Activated CD4-positive, alpha-beta T cell treated with anti-CD3 and anti-CD28 coated beads, Interleukin-2, amount 10 ng/mL, durations not matched to agents 24 days and 14 days (primary cell): ENCODE data around the gene KMT5B. TPM values are rescaled to one million over a fixed set of nuclear protein-coding genes. Genes with fewer than 3 reads are reported as not detected.

ENCODE experiments used
- DNase-seq: peaks from one replicate; pipeline ENCODE4 v3.0.0; 2022
- H3K27ac Mint-ChIP-seq: one replicate; pipeline ENCODE4 v1.8.0; 2022; ENCODE audit warnings: mild to moderate bottlenecking, mixed read lengths
- H3K27me3 Mint-ChIP-seq: one replicate; pipeline ENCODE4 v1.8.0; 2022; ENCODE audit warnings: mixed read lengths
- H3K36me3 Mint-ChIP-seq: one replicate; pipeline ENCODE4 v1.8.0; 2022; ENCODE audit warnings: low read depth, mild to moderate bottlenecking, mixed read lengths
- H3K4me1 Mint-ChIP-seq: one replicate; pipeline ENCODE4 v1.8.0; 2021; ENCODE audit warnings: mixed read lengths
- H3K4me3 Mint-ChIP-seq: one replicate; pipeline ENCODE4 v1.8.0; 2022; ENCODE audit warnings: mild to moderate bottlenecking, moderate library complexity, mixed read lengths
- H3K9me3 Mint-ChIP-seq: one replicate; pipeline ENCODE4 v1.8.0; 2021; ENCODE audit warnings: mixed read lengths
- intact Hi-C: fragments of 100-400 bp; cut with micrococcal nuclease; formaldehyde crosslinking; loops from one replicate; pipeline ENCODE4 v1.15.1; 2023
- total RNA-seq: library from RNA; stranded (reverse); gene quantifications from 2 replicates; pipeline ENCODE4 v1.2.3, GENCODE V29; 2022

The KMT5B gene
- total RNA-seq, 1 donor from 2014 or later = 34.7 TPM

GRCh38 chr11:68121067-68121899 is 91.8 kb downstream of the KMT5B start, which contains the start of gene CHKA:
Gene CHKA, minus strand, starts transcription at chr11:68121388. Its CDS starts 211 bp downstream, at chr11:68121177.
- peak; percentile 97 for DNase-seq
- Mint-ChIP-seq H3K9me3 (no peaks in the 10 kb centered on the region), H3K27me3 (peaks cover 12% of the 10 kb centered on the region), H3K36me3 (peaks cover 4% of the 10 kb centered on the region), H3K27ac (peak within 1 kb of the TSS; percentile 84), H3K4me3 (peak within 1 kb of the TSS; percentile 87), H3K4me1 (peaks cover 6% of the 10 kb centered on the region)
- intact Hi-C loops = loop anchor here (5.0 kb wide), 1 partner anchor 89 kb away; the partner anchor contains the start of gene NDUFS8

- intact Hi-C loops = loop anchor here (1.0 to 5.0 kb wide), 2 partner anchors 88 to 94 kb away; partner anchors contain the start of gene NDUFS8
- H3K36me3 Mint-ChIP-seq = peaks cover 4% of the 10 kb centered on the region
- H3K9me3 Mint-ChIP-seq = no peaks in the 10 kb centered on the region
- H3K27me3 Mint-ChIP-seq = peaks cover 8% of the 10 kb centered on the region
- DNase-seq = peak; percentile 85
- H3K4me3 Mint-ChIP-seq = peak overlapping the region; percentile 87
- peaks cover 6% of the 10 kb centered on the region for H3K4me1 Mint-ChIP-seq
- H3K27ac Mint-ChIP-seq = peak overlapping the region; percentile 84
Observed at GRCh38 chr11:68120273-68121066, 92.6 kb downstream of the KMT5B start.

DNA sequence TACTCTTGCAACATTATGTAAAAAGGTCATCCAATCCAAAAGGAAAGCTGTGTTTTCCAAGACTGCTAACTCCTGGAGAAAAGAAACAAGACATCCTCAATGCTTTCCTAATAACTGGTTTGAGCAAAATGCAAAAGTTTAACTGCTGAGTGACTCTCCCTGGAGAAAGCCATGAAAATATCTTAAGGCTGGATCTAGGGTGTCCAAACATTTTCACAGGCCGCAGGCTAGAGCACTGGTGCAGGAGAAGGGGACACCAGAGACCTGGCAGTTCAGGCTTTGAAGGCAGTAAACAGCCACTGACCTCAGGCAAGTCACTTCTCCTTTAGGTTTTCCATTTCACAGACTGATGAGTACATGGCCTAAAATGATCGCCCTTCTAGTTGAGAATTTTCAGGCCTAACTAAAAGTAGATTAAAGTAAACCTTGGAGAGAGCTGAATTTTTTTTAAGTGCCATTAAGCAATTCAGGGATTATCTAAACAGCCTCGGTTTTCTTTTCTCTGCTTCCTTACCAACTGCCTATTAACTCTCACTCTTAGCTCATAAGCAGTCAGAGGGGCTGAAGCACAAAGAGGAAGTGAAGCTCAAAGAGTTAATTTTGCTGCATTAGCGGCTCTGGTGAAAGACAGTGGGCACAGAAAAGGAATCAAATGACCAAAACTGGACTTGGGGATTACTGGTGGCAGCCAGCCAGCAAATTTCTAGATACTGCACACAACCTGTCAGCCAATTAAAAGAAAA is 94.2 kb downstream of the KMT5B start:
- peaks cover 6% of the 10 kb centered on the region for H3K4me1 Mint-ChIP-seq
- no peak for DNase-seq
- H3K27me3 Mint-ChIP-seq = peaks cover 5% of the 10 kb centered on the region
- no peaks in the 10 kb centered on the region for H3K9me3 Mint-ChIP-seq
- peaks cover 4% of the 10 kb centered on the region for H3K36me3 Mint-ChIP-seq
- intact Hi-C loops = no loop called here
- no peak overlapping the region for H3K27ac Mint-ChIP-seq
- H3K4me3 Mint-ChIP-seq = peak overlapping the region; percentile 32

- no peaks in the 10 kb centered on the region for H3K9me3 Mint-ChIP-seq
- no peaks in the 10 kb centered on the region for H3K27me3 Mint-ChIP-seq
- H3K36me3 Mint-ChIP-seq = peaks cover 4% of the 10 kb centered on the region
- peaks cover 6% of the 10 kb centered on the region for H3K4me1 Mint-ChIP-seq
- H3K27ac Mint-ChIP-seq = no peak overlapping the region
- no peak overlapping the region for H3K4me3 Mint-ChIP-seq
- DNase-seq = no peak
- intact Hi-C loops = no loop called here
Observed at GRCh38 chr11:68117853-68118470, 95.1 kb downstream of the KMT5B start.

DNA sequence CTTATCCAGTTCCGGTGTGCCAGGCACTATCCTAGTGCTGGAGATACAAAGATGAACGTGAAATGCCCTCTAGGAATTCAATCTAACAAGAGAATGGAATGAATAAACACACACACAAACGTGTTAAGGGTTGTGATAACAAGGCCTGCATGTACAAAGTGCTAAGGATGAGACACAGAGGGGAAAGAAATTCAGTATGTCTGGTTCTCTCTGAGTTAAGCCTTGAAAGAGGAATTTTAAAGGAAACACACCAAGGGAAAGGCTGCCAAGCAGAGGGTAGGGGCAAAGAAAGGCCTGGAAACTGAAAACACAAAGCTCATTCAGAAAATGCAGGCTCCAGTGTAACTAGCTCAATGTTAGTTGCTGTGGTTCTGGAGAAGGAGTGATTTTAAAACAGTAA is 96.1 kb downstream of the KMT5B start:
- Mint-ChIP-seq H3K4me1 (peaks cover 6% of the 10 kb centered on the region), H3K27me3 (no peaks in the 10 kb centered on the region), H3K4me3 (no peak overlapping the region), H3K27ac (no peak overlapping the region), H3K9me3 (no peaks in the 10 kb centered on the region), H3K36me3 (peaks cover 4% of the 10 kb centered on the region)
- no peak for DNase-seq
- intact Hi-C loops = no loop called here

GRCh38 chr11:68116126-68116525 is 97.0 kb downstream of the KMT5B start:
- no peak for DNase-seq
- H3K9me3 Mint-ChIP-seq = no peaks in the 10 kb centered on the region
- no peaks in the 10 kb centered on the region for H3K27me3 Mint-ChIP-seq
- no peak overlapping the region for H3K27ac Mint-ChIP-seq
- no peak overlapping the region for H3K4me3 Mint-ChIP-seq
- intact Hi-C loops = no loop called here
- H3K4me1 Mint-ChIP-seq = peaks cover 6% of the 10 kb centered on the region
- H3K36me3 Mint-ChIP-seq = peaks cover 4% of the 10 kb centered on the region

DNA sequence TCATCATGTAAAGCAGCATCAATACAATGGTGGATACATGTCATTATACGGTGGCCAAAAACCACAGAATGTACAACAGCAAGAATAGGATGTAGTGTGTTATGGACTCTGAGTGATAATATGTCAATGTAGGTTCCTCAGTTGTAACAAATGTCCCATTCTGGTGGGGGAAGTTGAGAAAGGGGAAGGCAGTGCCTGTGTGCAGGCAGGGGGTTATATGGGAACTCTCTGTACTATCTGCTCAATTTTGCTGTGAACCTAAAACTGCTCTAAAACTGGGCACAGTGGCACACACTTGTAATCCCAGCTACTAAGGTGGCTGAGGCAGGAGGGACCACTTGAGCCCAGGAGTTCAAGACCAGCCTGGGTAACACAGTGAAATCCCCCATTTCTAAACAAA is 97.8 kb downstream of the KMT5B start:
- H3K4me1 Mint-ChIP-seq = peaks cover 6% of the 10 kb centered on the region
- no peaks in the 10 kb centered on the region for H3K27me3 Mint-ChIP-seq
- peaks cover 4% of the 10 kb centered on the region for H3K36me3 Mint-ChIP-seq
- H3K27ac Mint-ChIP-seq = no peak overlapping the region
- intact Hi-C loops = no loop called here
- no peak overlapping the region for H3K4me3 Mint-ChIP-seq
- H3K9me3 Mint-ChIP-seq = no peaks in the 10 kb centered on the region
- no peak for DNase-seq

- H3K27ac Mint-ChIP-seq = no peak overlapping the region
- intact Hi-C loops = no loop called here
- peaks cover 4% of the 10 kb centered on the region for H3K4me1 Mint-ChIP-seq
- DNase-seq = no peak
- H3K9me3 Mint-ChIP-seq = no peaks in the 10 kb centered on the region
- peaks cover 2% of the 10 kb centered on the region for H3K36me3 Mint-ChIP-seq
- H3K4me3 Mint-ChIP-seq = no peak overlapping the region
- no peaks in the 10 kb centered on the region for H3K27me3 Mint-ChIP-seq
Observed at GRCh38 chr11:68113986-68114385, 99.1 kb downstream of the KMT5B start.

DNA sequence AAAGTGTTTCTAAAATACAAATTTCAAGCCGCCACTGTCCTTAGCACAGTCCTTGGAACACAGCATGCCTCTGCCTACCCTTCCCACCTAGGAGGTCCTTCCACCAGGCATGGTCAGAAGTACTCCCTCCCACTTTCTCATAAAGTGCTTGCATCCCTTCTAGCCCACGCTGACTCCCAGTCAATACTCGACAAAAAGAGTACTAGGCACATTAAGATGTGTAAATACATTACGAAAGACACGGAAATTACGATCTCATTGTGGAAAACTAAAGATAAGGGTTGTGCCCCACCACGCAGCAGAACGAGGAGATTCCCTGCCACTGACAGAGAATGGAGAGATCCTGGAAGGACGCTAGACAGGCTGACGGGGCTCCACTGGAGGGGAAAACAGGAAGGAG is 105.4 kb downstream of the KMT5B start:
- Mint-ChIP-seq H3K36me3 (no peaks in the 10 kb centered on the region), H3K4me3 (no peak overlapping the region), H3K9me3 (no peaks in the 10 kb centered on the region), H3K27ac (no peak overlapping the region), H3K4me1 (no peaks in the 10 kb centered on the region), H3K27me3 (peaks cover 1% of the 10 kb centered on the region)
- no peak for DNase-seq
- intact Hi-C loops = no loop called here

- no peaks in the 10 kb centered on the region for H3K4me1 Mint-ChIP-seq
- no peaks in the 10 kb centered on the region for H3K36me3 Mint-ChIP-seq
- H3K27me3 Mint-ChIP-seq = peaks cover 1% of the 10 kb centered on the region
- H3K9me3 Mint-ChIP-seq = no peaks in the 10 kb centered on the region
- H3K4me3 Mint-ChIP-seq = no peak overlapping the region
- intact Hi-C loops = no loop called here
- DNase-seq = no peak
- no peak overlapping the region for H3K27ac Mint-ChIP-seq
Observed at GRCh38 chr11:68106165-68106940, 106.7 kb downstream of the KMT5B start.
